ENCODE data around the gene BCDIN3D.

GRCh38 chr12:49831717-49832116 lies 11.2 kb downstream of the BCDIN3D start:
- no peak for TF ChIP-seq POLR2AphosphoS5 (IDR thresholded peaks at IDR 0.05)
- no peak for TF ChIP-seq CTCF (IDR thresholded peaks at IDR 0.05)
- no peak for TF ChIP-seq POLR2A (IDR thresholded peaks at IDR 0.05; ENCODE audit: low read depth)

Data from esophagus muscularis mucosa (tissue), 3 donors.